AG04450 (cell line): ENCODE measurements around the gene CNTNAP2. TPM values are rescaled to one million over a fixed set of nuclear protein-coding genes. Genes with fewer than 3 reads are reported as not detected.

Experiments
- CTCF ChIA-PET: fragments of 300-600, 350-600 bp; formaldehyde crosslinking; extraction: SDS; loops from one replicate; lab custom pipeline; 2022; ENCODE audit warnings: antibody characterized with exemption, inconsistent platforms; lab: Charles Lee
- POLR2A ChIA-PET: fragments of 350-600 bp; formaldehyde crosslinking; extraction: SDS; loops from one replicate; lab custom pipeline; 2021; ENCODE audit warnings: antibody characterized with exemption, inconsistent platforms; lab: Yijun Ruan, JAX
- DNase-seq: peaks from one replicate; pipeline ENCODE4 v3.0.0-alpha.2; 2011; ENCODE audit warnings: low read depth, low spot score
- H3K27ac ChIP-seq: one replicate; pipeline ENCODE4 v1.5.1; 2012; ENCODE audit warnings: low read depth, low read length, control low read depth
- H3K27me3 ChIP-seq: one replicate; pipeline ENCODE4 v1.6.0; 2012; ENCODE audit warnings: low read length; ENCODE audit not compliant: control insufficient read depth, insufficient read depth
- H3K4me3 ChIP-seq: 2 replicates; pipeline ENCODE4 v1.5.1; 2011; ENCODE audit warnings: mild to moderate bottlenecking, low read depth, low read length, control low read depth
- H3K9me3 ChIP-seq: 2 replicates; pipeline ENCODE4 v1.5.1; 2012; ENCODE audit warnings: low read length; ENCODE audit not compliant: control insufficient read depth, insufficient read depth
- CTCF ChIP-seq: IDR thresholded peaks from 2 replicates; pipeline ENCODE4 v1.5.1; 2011; ENCODE audit warnings: low read depth, low read length, control low read depth, inconsistent platforms
- polyA plus RNA-seq: library from polyadenylated mRNA; depleted of rRNA; stranded (reverse); fragments of >200 nt; gene quantifications from 2 replicates; pipeline ENCODE4 v1.2.3, GENCODE V29; 2011

The CNTNAP2 gene
- polyA plus RNA-seq, 1 experiment = not detected

DNA sequence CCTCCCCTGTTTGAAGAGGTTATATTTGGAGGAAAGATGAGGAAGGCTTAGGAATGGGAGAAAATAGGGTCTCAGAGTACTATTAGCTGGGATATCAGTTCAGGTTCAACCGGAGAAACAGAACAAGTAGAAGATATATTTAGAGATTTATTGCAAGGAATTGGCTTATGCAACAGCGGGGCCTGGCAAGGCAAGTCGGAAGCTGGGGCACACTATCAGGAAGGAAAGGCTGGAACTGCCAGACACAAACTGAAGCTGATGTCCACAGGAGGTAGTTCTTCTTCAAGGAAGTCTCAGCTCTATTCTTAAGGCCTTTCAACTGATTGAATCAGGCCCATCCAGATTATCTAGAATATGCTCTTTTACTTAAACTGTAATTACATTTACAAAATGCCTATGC, 1534.4 kb downstream of the CNTNAP2 start:
- H3K27me3 ChIP-seq = no peaks in the 10 kb centered on the region
- H3K9me3 ChIP-seq = no peaks in the 10 kb centered on the region
- DNase-seq = no peak
- ChIA-PET CTCF (no interaction called here), POLR2A (no interaction called here)
- TF ChIP-seq CTCF = no peak
- no peak overlapping the region for H3K4me3 ChIP-seq
- no peak overlapping the region for H3K27ac ChIP-seq

- no peak for TF ChIP-seq CTCF
- H3K9me3 ChIP-seq = no peaks in the 10 kb centered on the region
- no peaks in the 10 kb centered on the region for H3K27me3 ChIP-seq
- H3K27ac ChIP-seq = no peak overlapping the region
- no peak for DNase-seq
- no peak overlapping the region for H3K4me3 ChIP-seq
- ChIA-PET POLR2A (no interaction called here), CTCF (no interaction called here)
These were observed 1535.0 kb downstream of the CNTNAP2 start for GRCh38 chr7:147651601-147652000.

DNA sequence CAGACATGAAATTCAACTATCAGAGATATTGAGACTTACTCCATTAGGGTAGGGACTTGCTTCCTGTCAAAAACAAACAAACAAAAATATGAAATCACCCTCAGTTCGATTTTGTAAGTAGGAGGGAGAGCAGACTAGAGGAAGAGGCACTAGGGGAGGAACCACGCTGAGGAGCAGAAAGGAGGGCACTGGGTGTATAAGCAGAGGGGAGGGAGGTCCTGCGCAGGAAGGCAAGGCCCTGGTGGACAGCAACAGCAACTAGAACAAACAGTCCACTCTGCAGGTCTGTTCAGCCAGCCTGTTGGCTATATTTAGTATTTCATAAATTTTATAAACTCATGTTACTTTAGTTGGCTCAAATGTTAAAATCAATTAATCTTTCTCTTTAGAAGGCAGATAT, 1536.9 kb downstream of the CNTNAP2 start:
- no peak for DNase-seq
- POLR2A ChIA-PET = no interaction called here
- H3K27ac ChIP-seq = no peak overlapping the region
- H3K9me3 ChIP-seq = no peaks in the 10 kb centered on the region; the same call in 1 of the 2 replicates
- no peaks in the 10 kb centered on the region for H3K27me3 ChIP-seq
- CTCF ChIA-PET = no interaction called here
- TF ChIP-seq CTCF = no peak
- H3K4me3 ChIP-seq = no peak overlapping the region

- Histone ChIP-seq H3K27ac (no peak overlapping the region), H3K4me3 (no peak overlapping the region), H3K27me3 (no peaks in the 10 kb centered on the region), H3K9me3 (peaks cover 4% of the 10 kb centered on the region; the same call in 1 of the 2 replicates)
- ChIA-PET CTCF (no interaction called here), POLR2A (no interaction called here)
- no peak for TF ChIP-seq CTCF
- no peak for DNase-seq
These were observed 1541.9 kb downstream of the CNTNAP2 start for GRCh38 chr7:147658392-147658967.

- ChIA-PET CTCF (no interaction called here), POLR2A (no interaction called here)
- DNase-seq = no peak
- no peak for TF ChIP-seq CTCF
- no peak overlapping the region for H3K4me3 ChIP-seq
- no peaks in the 10 kb centered on the region for H3K27me3 ChIP-seq
- no peak overlapping the region for H3K27ac ChIP-seq
- peaks cover 4% of the 10 kb centered on the region; the same call in 1 of the 2 replicates for H3K9me3 ChIP-seq
These were observed 1542.7 kb downstream of the CNTNAP2 start for GRCh38 chr7:147659036-147659995.
